ENCODE results near the gene IMP3. TPM values are rescaled to one million over a fixed set of nuclear protein-coding genes. Genes with fewer than 3 reads are reported as not detected.
"Not testable (repeated sequence)": the region's sequence is repeated elsewhere in the genome, so short reads cannot be mapped to it uniquely, and the experiment has no call there.

Gene IMP3
- total RNA-seq, 1 experiment from 2014 or later, result 56.0 TPM

- ChIA-PET POLR2A (no interaction called here), CTCF (interaction anchor here (2.7 kb wide), 1 partner anchor 115 kb away, joined by 14 read pairs; no protein-coding TSS in a partner anchor)
- Histone ChIP-seq H3K36me3 (ENCODE audit: control insufficient read depth, insufficient read depth, low read length) (no peaks in the 10 kb centered on the region), H3K27ac (ENCODE audit: low read length) (no peak overlapping the region), H3K4me3 (ENCODE audit: low read depth in 2 of 2, low read length in 2 of 2) (no peak overlapping the region), H3K4me1 (ENCODE audit: control insufficient read depth, insufficient read depth, low read length) (no peaks in the 10 kb centered on the region), H3K27me3 (ENCODE audit: control insufficient read depth, insufficient read depth, low read length) (no peaks in the 10 kb centered on the region), H3K9me3 (ENCODE audit: control insufficient read depth, insufficient read depth, low read depth, low read length) (no peaks in the 10 kb centered on the region)
- intact Hi-C loops (cut with micrococcal nuclease; ENCODE audit: unreplicated experiment), result loop anchor here (5.0 kb wide), 1 partner anchor 115 kb away; no protein-coding TSS in a partner anchor
- no peak for DNase-seq (ENCODE audit: low read depth, low spot score)
- no TSS peak for BruUV-seq (replicated peaks)
- ATAC-seq, result no peak
- in situ Hi-C loops (cut with HindIII; ENCODE audit: low pct_unique_long_range_greater_than_20kb, low sequenced_read_pairs), result no loop called here
- TF ChIP-seq TCF7L2 (IDR thresholded peaks at IDR 0.05; ENCODE audit: low read depth, low read length) (no peak), POLR2AphosphoS5 (IDR thresholded peaks at IDR 0.05; ENCODE audit: low read depth, low read length) (no peak), CTCF (IDR thresholded peaks at IDR 0.05) (no peak), REST (IDR thresholded peaks at IDR 0.05; ENCODE audit: insufficient read depth in 1 of 2, low read depth in 2 of 2, low read length in 1 of 2) (no peak), SIN3A (IDR thresholded peaks at IDR 0.05; ENCODE audit: borderline replicate concordance, insufficient read depth, low read depth, low read length) (no peak)
Observed at GRCh38 chr15:75687486-75688277, 47.7 kb upstream of the IMP3 start.

- POLR2A ChIA-PET; H3K36me3 ChIP-seq (ENCODE audit: control insufficient read depth, insufficient read depth, low read length); H3K27me3 ChIP-seq (ENCODE audit: control insufficient read depth, insufficient read depth, low read length); in situ Hi-C loops (cut with HindIII; ENCODE audit: low pct_unique_long_range_greater_than_20kb, low sequenced_read_pairs); H3K9me3 ChIP-seq (ENCODE audit: control insufficient read depth, insufficient read depth, low read depth, low read length); H3K27ac ChIP-seq (ENCODE audit: low read length); H3K4me1 ChIP-seq (ENCODE audit: control insufficient read depth, insufficient read depth, low read length); DNase-seq (ENCODE audit: low read depth, low spot score); H3K4me3 ChIP-seq (ENCODE audit: low read depth in 2 of 2, low read length in 2 of 2); BruUV-seq (replicated peaks): not testable (repeated sequence)
- intact Hi-C loops (cut with micrococcal nuclease; ENCODE audit: unreplicated experiment), result loop anchor here (5.0 kb wide), 1 partner anchor 116 kb away; no protein-coding TSS in a partner anchor
- ATAC-seq, result peak; percentile 83
- peak; percentile 84 for TF ChIP-seq CTCF (IDR thresholded peaks at IDR 0.05)
- CTCF ChIA-PET, result interaction anchor here (0.6 to 2.7 kb wide), 7 partner anchors 15 to 318 kb away, joined by 3 to 14 read pairs (median 3); no protein-coding TSS in a partner anchor
Observed at GRCh38 chr15:75686212-75686642, 46.2 kb upstream of the IMP3 start.
